SK-N-SH treated with all-trans-retinoic acid at 6 μM for 48 hours (cell line): ENCODE results near the gene SEC16A.

Experiments used
- ATAC-seq: fragments of 200-7000 bp; cut with Tn5 transposase; 3 replicates; pipeline ENCODE4 v1.9.1; 2020; ENCODE audit warnings: mild to moderate bottlenecking, moderate library complexity
- ARNTL ChIP-seq: fragments of 450-650 bp; formaldehyde crosslinking; IDR thresholded peaks from 2 replicates; pipeline ENCODE4 v1.5.0; 2020; ENCODE audit warnings: low read depth, mild to moderate bottlenecking, moderate library complexity, borderline replicate concordance
- CREB5 ChIP-seq: fragments of 250-450 bp; sonication (Bioruptor Pico); IDR thresholded peaks from 2 replicates; pipeline ENCODE4 v1.5.1; 2020; ENCODE audit warnings: low read depth, mild to moderate bottlenecking, moderate library complexity
- CSDC2 ChIP-seq: fragments of 250-450 bp; sonication (Bioruptor Pico); IDR thresholded peaks from 2 replicates; pipeline ENCODE4 v1.5.0; 2020; ENCODE audit warnings: mild to moderate bottlenecking, moderate library complexity
- ESRRG ChIP-seq: fragments of 250-450 bp; sonication (Bioruptor Pico); IDR thresholded peaks from 2 replicates; pipeline ENCODE4 v1.6.1; 2021; ENCODE audit warnings: mild to moderate bottlenecking
- GLIS3 ChIP-seq: fragments of 250-450 bp; sonication (Bioruptor Pico); IDR thresholded peaks from 2 replicates; pipeline ENCODE4 v1.5.0; 2020; ENCODE audit warnings: mild to moderate bottlenecking, moderate library complexity
- ISL1 ChIP-seq: fragments of 250-450 bp; sonication (Bioruptor Pico); IDR thresholded peaks from 2 replicates; pipeline ENCODE4 v2.1.2; 2022; ENCODE audit warnings: mild to moderate bottlenecking, moderate library complexity
- OSR1 ChIP-seq: fragments of 250-450 bp; sonication (Bioruptor Pico); IDR thresholded peaks from 2 replicates; pipeline ENCODE4 v1.8.0; 2022; ENCODE audit warnings: moderate library complexity, mild to moderate bottlenecking, inconsistent platforms
- PATZ1 ChIP-seq: fragments of 250-450 bp; sonication (Bioruptor Pico); IDR thresholded peaks from 2 replicates; pipeline ENCODE4 v1.8.0; 2020; ENCODE audit warnings: mild to moderate bottlenecking, moderate library complexity, borderline replicate concordance
- POU6F1 ChIP-seq: fragments of 250-450 bp; sonication (Bioruptor Pico); IDR thresholded peaks from 2 replicates; pipeline ENCODE4 v1.8.0; 2021; ENCODE audit warnings: low read depth, mild to moderate bottlenecking, moderate library complexity, borderline replicate concordance
- PPARA ChIP-seq: fragments of 250-450 bp; sonication (Bioruptor Pico); IDR thresholded peaks from 2 replicates; pipeline ENCODE4 v1.5.0; 2020; ENCODE audit warnings: mild to moderate bottlenecking, borderline replicate concordance
- RARB ChIP-seq: fragments of 250-450 bp; sonication (Bioruptor Pico); IDR thresholded peaks from 2 replicates; pipeline ENCODE4 v1.8.0; 2021; ENCODE audit warnings: mild to moderate bottlenecking, moderate library complexity
- TCF4 ChIP-seq: fragments of 250-450 bp; sonication (Bioruptor Pico); IDR thresholded peaks from 2 replicates; pipeline ENCODE4 v1.8.0; 2021; ENCODE audit warnings: mild to moderate bottlenecking, moderate library complexity, borderline replicate concordance
- TOX ChIP-seq: fragments of 250-450 bp; sonication (Bioruptor Pico); IDR thresholded peaks from 2 replicates; pipeline ENCODE4 v1.8.0; 2021; ENCODE audit warnings: mild to moderate bottlenecking, moderate library complexity, borderline replicate concordance
- TSHZ2 ChIP-seq: fragments of 250-450 bp; sonication (Bioruptor Pico); IDR thresholded peaks from 2 replicates; pipeline ENCODE4 v1.5.0; 2020; ENCODE audit warnings: mild to moderate bottlenecking, moderate library complexity
- ZC3H10 ChIP-seq: fragments of 250-450 bp; sonication (Bioruptor Pico); IDR thresholded peaks from 2 replicates; pipeline ENCODE4 v1.5.1; 2021; ENCODE audit warnings: mild to moderate bottlenecking, moderate library complexity
- ZFP3 ChIP-seq: fragments of 250-450 bp; sonication (Bioruptor Pico); IDR thresholded peaks from 2 replicates; pipeline ENCODE4 v1.5.0; 2020; ENCODE audit warnings: mild to moderate bottlenecking, moderate library complexity
- ZFP30 ChIP-seq: fragments of 450-650 bp; formaldehyde crosslinking; IDR thresholded peaks from 2 replicates; pipeline ENCODE4 v1.5.0; 2022; ENCODE audit warnings: mild to moderate bottlenecking, moderate library complexity
- ZNF565 ChIP-seq: fragments of 450-650 bp; formaldehyde crosslinking; conservative IDR thresholded peaks from 2 replicates; pipeline ENCODE4 v1.5.0; 2020; ENCODE audit warnings: low read depth, mild to moderate bottlenecking, moderate library complexity
- ZNF70 ChIP-seq: fragments of 450-650 bp; formaldehyde crosslinking; IDR thresholded peaks from 2 replicates; pipeline ENCODE4 v1.5.0; 2020; ENCODE audit warnings: mild to moderate bottlenecking, moderate library complexity
- ZNF8 ChIP-seq: fragments of 450-650 bp; formaldehyde crosslinking; IDR thresholded peaks from 2 replicates; pipeline ENCODE4 v1.5.0; 2020; ENCODE audit warnings: mild to moderate bottlenecking, moderate library complexity

SEC16A gene

GRCh38 chr9:136530461-136531089, 47.7 kb upstream of the SEC16A start (continued):
- TF ChIP-seq TSHZ2 (CRISPR knock-in tag) (no peak), ZFP30 (CRISPR knock-in tag) (no peak), GLIS3 (CRISPR knock-in tag) (no peak), CSDC2 (CRISPR knock-in tag) (no peak), CREB5 (CRISPR knock-in tag) (no peak), PPARA (CRISPR knock-in tag) (no peak), OSR1 (CRISPR knock-in tag) (no peak), POU6F1 (CRISPR knock-in tag) (no peak)

GRCh38 chr9:136529516-136530460, 46.9 kb upstream of the SEC16A start:
- no peak for TF ChIP-seq TOX (CRISPR knock-in tag)
- TF ChIP-seq ZFP3 (CRISPR knock-in tag): no peak
- no peak for ATAC-seq

GRCh38 chr9:136528716-136529341, 46.0 kb upstream of the SEC16A start:
- no peak for ATAC-seq

More at GRCh38 chr9:136528716-136529341, 46.0 kb upstream of the SEC16A start:
- no peak for TF ChIP-seq ESRRG
- no peak for TF ChIP-seq TCF4 (CRISPR knock-in tag)
- TF ChIP-seq CREB5 (CRISPR knock-in tag): no peak
- TF ChIP-seq TSHZ2 (CRISPR knock-in tag): no peak
- TF ChIP-seq ZC3H10: no peak
- no peak for TF ChIP-seq ZNF565 (CRISPR knock-in tag)
- TF ChIP-seq RARB (CRISPR knock-in tag): no peak
- no peak for TF ChIP-seq POU6F1 (CRISPR knock-in tag)
- TF ChIP-seq PATZ1 (CRISPR knock-in tag): no peak
- TF ChIP-seq ZFP30 (CRISPR knock-in tag): no peak
- TF ChIP-seq ISL1 (CRISPR knock-in tag): no peak
- TF ChIP-seq ZNF70 (CRISPR knock-in tag): no peak
- TF ChIP-seq ZNF8 (CRISPR knock-in tag): no peak
- no peak for TF ChIP-seq ZFP3 (CRISPR knock-in tag)
- no peak for TF ChIP-seq ARNTL (CRISPR knock-in tag)
- TF ChIP-seq, all 23 proteins: peak for 0
